ENCODE measurements around the gene ZFPM1.
"Not testable (repeated sequence)": the region's sequence is repeated elsewhere in the genome, so short reads cannot be mapped to it uniquely, and the experiment has no call there.

ZFPM1 gene

DNA sequence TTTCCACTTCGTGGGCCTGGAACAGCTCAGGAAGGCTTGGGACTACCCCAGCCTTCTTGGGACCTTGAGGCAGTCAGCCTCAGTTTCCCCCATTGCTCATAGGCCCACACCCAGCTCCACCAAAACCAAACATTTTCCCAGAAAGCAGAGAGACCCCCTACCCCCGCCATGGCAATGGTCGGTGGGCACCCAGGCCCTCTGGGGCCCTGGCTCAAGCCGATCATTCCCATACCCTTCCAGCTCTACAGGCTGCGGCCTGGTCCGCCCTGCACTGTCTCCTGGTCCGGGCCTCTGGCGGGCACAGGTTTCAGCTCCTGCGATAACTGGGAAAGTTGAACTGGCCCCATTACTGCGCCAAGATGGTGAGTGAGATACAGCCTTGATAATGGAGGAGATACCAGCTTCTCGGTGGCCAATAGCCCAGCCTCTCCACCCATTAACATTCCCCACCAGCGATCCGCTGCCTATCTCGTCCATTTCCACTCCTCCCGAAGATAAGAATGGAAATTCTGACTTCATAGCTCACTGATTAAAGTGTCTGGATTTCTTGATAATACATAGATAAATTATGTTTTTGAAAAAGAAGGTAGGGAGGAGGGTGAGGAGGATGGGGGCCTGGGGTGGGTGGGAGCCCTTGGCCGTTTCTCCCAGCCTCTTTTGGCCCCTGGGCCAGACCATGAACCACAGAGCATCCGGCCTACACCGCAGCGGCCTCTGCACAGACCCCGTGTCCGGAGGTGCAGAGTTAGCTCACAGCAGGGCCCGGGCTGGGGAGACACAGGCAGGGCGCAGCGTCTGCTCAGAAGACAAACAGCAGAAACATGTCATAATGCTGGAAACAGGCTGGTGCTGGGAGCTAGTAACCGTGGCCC, 11.6 kb downstream of the ZFPM1 start:
- DNase-seq (ENCODE audit: low read depth in 2 of 2) = no peak

- no peak for DNase-seq (ENCODE audit: low read depth in 2 of 2)
These were observed 12.4 kb downstream of the ZFPM1 start for GRCh38 chr16:88465387-88465983.

- no peak for DNase-seq (ENCODE audit: low read depth in 2 of 2)
These were observed 13.2 kb downstream of the ZFPM1 start for GRCh38 chr16:88466175-88466862.

- no peak for DNase-seq (ENCODE audit: low read depth in 2 of 2)
These were observed 13.9 kb downstream of the ZFPM1 start for GRCh38 chr16:88466949-88467348.

DNA sequence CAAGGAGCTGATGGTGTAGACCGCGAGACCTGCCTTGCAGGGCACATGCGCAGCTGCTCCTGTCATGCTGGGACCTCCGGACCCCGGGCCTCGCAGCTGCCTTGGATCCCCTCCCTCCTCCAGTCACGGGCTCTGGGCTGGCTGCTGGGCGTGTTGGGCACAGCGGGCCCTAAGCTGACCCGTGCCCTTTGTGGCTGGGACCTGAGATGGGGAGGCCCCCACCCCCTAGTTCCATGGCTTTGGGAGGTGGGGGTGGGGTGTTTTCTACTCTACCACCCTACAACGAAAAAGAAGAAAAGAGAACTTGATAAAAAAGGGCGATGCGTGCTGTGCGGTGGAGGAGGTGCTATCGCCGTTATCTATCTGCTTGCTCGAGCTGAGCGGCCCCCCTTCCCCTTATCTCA, 14.5 kb downstream of the ZFPM1 start:
- no peak for DNase-seq (ENCODE audit: low read depth in 2 of 2)

DNA sequence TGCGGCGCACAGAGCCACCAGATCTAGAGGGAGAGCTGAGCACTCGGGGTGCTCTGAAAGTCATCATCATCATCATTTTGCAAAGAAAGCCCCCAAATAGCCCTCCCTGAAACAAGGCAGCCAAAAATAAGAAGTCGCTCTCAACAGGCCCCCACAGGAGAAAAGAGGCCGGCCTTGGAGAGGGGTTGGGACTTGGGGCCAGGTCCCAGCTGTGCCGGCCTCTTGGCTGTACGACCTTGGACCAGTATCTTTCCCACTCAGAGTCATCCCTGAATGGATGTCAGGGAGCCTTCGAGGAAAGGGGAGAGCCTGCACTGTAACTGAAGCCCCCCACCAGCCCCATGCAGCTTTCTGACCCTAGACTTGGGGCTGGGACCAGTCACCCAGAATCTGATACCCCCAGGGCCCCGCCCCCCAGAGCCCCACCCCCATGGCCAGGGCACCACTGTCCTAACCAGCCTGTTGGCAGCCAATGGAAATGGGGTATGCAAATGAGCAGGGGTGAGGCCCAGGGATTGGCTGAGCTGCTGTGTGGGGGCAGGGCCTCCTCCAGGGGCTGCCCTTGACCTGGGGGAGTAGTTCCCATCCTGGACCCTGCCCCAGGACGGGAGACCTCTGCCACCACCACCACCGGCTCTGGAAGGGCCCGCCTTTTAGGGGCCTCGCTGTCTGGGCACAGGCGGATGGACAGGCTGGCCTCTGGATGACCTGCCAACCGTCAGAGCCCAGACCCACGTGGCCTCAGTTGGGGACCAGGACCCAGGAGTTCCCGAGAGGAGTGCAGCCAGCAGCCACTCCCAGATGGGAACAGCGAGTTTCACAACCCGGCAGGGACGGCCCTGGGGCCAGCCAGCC, 15.4 kb downstream of the ZFPM1 start:
- DNase-seq (ENCODE audit: low read depth in 2 of 2) = no peak

DNA sequence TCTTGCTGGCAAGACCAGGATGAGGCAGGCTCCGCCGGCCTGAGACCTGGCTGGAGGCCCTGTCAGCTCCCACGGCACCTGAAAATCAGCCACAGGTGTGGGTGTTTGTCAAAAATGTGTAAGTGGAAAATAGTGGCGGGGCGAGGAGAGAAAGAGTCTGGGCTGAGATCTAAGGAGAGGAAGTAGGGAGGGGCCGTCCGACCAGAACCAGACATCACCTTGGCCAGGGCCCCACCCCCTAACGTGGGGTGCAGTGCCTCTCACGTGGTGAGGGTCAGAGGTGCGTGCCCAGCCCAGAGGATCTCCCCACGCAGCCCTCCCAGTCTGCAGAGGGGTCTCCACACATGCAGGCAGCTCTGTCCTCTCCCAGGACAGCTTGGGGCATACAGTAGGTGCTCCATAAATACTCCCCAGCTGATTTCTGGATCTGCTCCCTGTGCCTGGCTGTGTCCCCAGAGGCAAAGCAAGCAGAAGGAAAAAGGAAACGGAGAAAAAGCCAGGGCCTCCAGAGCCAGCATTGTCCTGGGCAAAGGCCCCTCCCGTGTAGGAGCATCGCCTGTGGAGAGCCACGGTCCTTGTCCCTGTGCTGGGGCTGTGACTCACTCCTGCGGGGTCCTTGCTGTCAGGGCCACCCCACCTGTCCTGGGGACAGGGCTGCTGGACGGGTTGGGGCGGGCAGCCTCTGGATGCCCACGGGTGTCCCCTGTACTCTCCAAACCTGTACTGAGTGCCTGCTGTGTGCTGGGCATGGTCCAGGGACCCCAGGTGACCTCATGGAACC, 16.7 kb downstream of the ZFPM1 start:
- DNase-seq (ENCODE audit: low read depth in 2 of 2) = no peak

- not testable (repeated sequence) for DNase-seq (ENCODE audit: low read depth in 2 of 2)
These were observed 17.3 kb downstream of the ZFPM1 start for GRCh38 chr16:88470396-88470680.

DNA sequence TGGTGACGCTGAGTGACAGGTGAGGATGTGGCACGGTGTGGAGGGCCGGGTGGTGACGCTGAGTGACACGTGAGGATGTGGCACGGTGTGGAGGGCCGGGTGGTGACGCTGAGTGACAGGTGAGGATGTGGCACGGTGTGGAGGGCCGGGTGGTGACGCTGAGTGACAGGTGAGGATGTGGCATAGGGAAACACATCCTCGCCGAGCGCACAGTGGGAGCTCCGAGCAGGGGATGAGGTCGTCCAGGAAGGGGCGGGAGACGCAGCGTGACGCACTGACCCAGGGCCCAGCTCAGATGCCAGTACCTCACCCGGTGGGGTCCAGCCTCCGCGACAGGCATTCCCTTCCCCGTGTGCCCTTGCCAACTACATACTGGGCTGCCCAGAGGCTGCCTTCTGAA, 17.6 kb downstream of the ZFPM1 start:
- not testable (repeated sequence) for DNase-seq (ENCODE audit: low read depth in 2 of 2)

GRCh38 chr16:88471115-88471514, 18.0 kb downstream of the ZFPM1 start:
- DNase-seq (ENCODE audit: low read depth in 2 of 2) = no peak

DNA sequence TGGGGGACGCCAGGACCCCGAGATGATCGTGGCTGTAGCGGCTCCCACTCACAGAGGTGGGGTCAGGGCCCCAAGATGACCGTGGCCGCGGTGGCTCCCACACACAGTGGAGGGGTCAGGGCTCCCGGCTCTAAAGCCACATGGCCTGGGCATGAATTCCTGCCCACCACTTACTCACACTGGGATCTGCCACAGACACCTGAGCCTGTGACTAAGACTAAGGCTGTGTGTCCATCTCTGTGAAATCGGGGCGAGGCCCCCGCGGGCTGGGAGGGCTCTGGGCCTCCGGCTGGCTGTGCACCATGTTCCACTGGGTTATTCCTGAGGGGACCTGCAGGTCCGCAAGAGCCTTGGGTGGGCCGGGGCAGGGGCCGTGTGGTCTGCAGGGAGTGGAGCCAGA, 18.5 kb downstream of the ZFPM1 start:
- DNase-seq (ENCODE audit: low read depth in 2 of 2) = no peak

- no peak for DNase-seq (ENCODE audit: low read depth in 2 of 2)
These were observed 19.0 kb downstream of the ZFPM1 start for GRCh38 chr16:88472069-88472468.

DNA sequence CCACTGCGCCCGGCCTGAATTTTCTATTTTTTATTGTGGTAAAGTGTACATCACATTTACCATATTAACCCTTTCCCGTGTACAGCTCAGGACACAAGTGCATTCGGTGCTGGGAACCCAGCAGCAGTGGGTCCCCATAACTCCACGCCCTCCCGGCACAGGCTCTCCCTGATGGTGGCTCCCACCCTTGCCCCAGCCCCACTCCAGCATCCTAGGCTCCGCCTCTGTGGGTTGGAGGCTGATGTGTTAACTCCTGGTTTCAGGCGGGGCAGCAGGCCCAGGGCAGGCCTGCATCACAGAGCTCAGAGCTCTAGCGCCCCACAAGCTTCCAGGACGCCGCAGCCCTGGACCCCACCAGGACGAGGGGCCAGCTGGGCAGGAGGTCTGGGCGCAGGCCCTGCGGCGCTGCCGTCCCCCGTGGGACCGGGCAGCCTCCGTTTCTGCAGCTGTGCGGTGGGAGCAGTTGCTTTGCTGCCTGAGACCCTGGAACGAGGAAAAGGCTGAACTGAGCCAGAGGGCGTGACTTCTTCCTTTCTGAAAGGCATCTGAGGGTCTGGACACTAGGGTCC, 19.6 kb downstream of the ZFPM1 start:
- DNase-seq (ENCODE audit: low read depth in 2 of 2) = no peak

DNA sequence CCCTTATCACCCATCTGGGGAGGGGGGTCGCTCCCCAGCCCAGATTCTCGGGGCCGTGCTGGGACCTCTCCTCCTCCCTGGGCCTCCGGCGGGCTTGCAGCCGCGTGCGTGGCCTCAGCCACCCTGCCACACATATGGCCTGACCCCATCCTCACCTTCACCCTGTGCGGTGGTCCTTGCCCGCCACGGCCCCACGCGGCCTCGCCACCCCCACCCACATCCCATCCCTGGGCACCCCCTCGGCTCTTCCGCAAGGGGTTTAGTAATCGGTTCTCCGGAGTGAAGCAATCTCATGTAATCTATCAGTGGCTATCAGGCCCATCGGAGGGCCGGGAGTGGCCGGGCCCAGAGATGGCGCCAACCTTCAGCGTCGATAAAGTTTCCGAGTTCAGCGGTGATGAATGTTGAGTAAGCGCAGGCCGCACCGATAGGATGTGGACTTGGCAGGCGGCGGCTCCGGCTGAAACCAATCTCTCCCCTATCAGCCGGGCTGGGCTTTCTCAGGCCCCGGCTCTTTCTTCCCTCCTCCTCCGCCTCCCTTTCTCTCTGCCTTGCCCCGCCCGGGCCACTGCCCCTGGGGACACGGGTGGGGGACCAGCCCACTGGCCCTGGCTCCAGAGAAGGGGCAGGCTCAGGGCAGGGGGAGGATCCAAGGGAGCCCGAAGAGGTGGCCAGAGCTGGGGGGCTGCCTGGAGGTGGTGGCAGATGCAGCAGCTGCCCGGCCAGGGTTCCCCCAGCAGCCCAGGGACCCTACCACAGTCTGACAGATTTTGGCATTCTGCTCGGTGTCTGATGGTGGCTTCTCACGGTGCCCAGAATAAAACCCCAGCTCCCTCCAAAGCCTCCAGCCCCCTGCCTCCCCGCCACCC, 20.8 kb downstream of the ZFPM1 start:
- no peak for DNase-seq (ENCODE audit: low read depth in 2 of 2)

DNA sequence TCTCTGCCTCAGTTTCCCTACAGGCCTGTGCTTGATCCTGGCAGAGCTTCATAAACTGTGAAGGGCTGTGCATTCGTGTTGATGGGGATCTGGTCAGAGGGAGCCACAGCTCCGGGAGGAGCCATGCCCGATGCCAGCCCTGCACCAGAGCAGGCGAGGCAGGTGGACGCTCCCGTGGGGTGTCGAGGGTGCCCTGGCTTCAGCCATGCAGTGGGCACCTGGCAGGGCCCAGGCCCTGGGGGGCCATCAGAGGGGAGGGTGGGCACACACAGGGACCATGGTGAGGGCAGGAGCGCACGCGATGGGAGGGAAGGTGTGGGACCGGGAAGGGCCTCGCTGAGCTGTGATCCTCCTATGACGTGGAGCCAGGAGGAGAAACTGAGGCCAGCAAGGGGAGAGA, 22.0 kb downstream of the ZFPM1 start:
- no peak for DNase-seq (ENCODE audit: low read depth in 2 of 2)

- DNase-seq (ENCODE audit: low read depth in 2 of 2) = no peak
These were observed 23.1 kb downstream of the ZFPM1 start for GRCh38 chr16:88476203-88476602.

DNA sequence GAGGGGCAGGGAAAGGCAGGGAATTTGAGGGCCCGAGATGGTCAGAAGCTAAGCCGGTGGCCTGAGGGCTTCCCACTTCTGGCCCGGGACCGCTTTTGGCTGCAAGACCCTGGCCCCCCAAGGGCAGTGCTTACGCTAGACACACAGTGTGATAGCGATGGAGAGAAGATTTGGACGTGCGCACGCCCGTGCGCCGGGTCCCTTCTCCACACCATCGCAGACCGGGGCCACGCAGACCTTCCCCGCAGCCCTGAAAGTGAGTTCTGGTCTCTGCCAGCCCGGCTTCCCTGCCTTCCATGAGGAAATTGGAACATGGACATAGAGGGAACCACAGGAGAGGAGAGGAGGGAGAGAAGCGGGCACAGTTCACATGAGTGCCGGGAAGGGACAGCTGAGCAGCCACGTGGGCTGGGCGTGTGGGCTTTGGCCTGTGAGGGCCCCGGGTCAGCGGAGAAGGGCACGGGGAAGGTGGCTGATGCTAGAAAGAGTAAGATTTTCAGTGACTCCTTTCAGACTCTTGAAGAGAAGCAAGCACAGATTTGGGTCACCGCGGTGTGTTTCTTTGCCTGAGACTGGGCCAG, 23.8 kb downstream of the ZFPM1 start:
- no peak for DNase-seq (ENCODE audit: low read depth in 2 of 2)

DNA sequence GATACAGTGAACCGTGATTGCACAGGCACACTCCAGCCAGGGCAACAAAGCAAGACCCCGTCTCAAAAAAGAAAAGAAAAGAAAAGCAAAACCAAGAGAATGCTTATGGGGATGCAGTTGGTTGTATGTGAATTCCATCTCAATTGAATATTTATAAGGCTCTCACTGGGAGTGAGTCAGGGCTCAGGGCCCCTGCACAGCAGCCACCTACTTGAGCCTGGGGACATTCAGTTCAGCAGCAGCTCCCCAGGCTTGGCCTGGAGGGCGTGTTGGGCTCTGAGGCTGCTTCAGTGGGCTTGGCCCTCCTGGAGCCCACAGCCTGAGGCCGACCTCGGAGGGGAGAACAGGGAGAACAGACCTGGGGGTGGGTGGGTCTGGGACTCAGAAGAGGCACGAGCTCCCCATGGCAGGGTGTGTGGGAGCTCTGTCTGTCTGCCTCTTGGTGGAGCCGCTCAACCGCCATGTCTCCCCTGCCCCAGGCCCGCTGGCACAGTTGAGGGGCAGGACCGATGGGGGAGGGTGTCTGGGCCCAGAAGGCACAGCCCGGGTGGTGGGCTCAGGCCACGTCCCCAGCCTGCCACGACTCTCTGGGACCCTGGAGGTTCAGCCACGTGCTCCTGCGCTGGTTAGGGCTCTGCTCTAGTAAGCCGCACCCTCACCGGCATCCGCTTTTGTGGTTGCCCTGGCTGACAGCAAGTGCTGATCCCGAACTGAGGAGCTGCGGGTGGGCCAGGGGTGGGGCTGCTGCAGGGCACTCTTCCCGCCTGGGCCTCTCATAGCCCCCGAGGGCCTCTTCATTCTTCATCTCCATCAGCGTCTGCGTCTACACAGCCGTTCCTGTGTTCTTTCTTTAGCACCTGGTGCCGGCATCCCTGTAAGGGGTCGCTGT, 24.8 kb downstream of the ZFPM1 start:
- no peak for DNase-seq (ENCODE audit: low read depth in 2 of 2)
